HCT116 (cell line): ENCODE data around the gene FAM89B.

Experiments
- CTCF ChIP-seq, 3 experiments: fragments of 200-600 bp in 1 of 3; sonication (generic) in 1 of 3; IDR thresholded peaks in 2 of 3; conservative IDR thresholded peaks in 1 of 3; 2 replicates each; pipeline ENCODE4 v1.5.1; 2012 to 2017; ENCODE audit warnings: low read depth in 2 of 3, low read length in 2 of 3, antibody characterized with exemption in 1 of 3, borderline replicate concordance in 1 of 3, control low read depth in 1 of 3, mild to moderate bottlenecking in 1 of 3, mixed read lengths in 1 of 3, mixed run types in 1 of 3, moderate library complexity in 1 of 3; ENCODE audit not compliant: insufficient read depth in 1 of 3
- ELF1 ChIP-seq: IDR thresholded peaks from 2 replicates; pipeline ENCODE4 v1.6.1; 2012; ENCODE audit warnings: low read depth, borderline replicate concordance
- EZH2 ChIP-seq: fragments of 200-600 bp; sonication (generic); IDR thresholded peaks from 2 replicates; pipeline ENCODE4 v1.6.1; 2017; ENCODE audit warnings: antibody characterized with exemption, mixed run types
- EZH2phosphoT487 ChIP-seq: fragments of 200-600 bp; IDR thresholded peaks from 2 replicates; pipeline ENCODE4 v1.6.1; 2018; ENCODE audit warnings: antibody characterized with exemption, borderline replicate concordance
- FOSL1 ChIP-seq: IDR thresholded peaks from 2 replicates; pipeline ENCODE4 v1.6.1; 2012; ENCODE audit warnings: low read depth
- JUND ChIP-seq: IDR thresholded peaks from 2 replicates; pipeline ENCODE4 v1.6.1; 2012
- POLR2A ChIP-seq: IDR thresholded peaks from 2 replicates; pipeline ENCODE4 v1.7.0; 2011; ENCODE audit warnings: borderline replicate concordance; ENCODE audit not compliant: insufficient read depth, insufficient read length; ENCODE audit errors: extremely low read depth
- POLR2AphosphoS5 ChIP-seq: IDR thresholded peaks from 2 replicates; pipeline ENCODE4 v1.6.1; 2011; ENCODE audit warnings: mild to moderate bottlenecking, low read depth, low read length, moderate library complexity
- RAD21 ChIP-seq: IDR thresholded peaks from 2 replicates; pipeline ENCODE4 v1.6.1; 2012; ENCODE audit warnings: low read depth, mild to moderate bottlenecking
- TF ChIP-seq, protein P1 (sequence below): IDR thresholded peaks from 2 replicates; pipeline ENCODE4 v1.6.1; 2012; ENCODE audit warnings: low read depth

- TF ChIP-seq CTCF (IDR thresholded peaks at IDR 0.05 in 2 of 3, conservative IDR thresholded peaks at IDR 0.05 in 1 of 3; ENCODE audit: borderline replicate concordance in 1 of 3, insufficient read depth in 1 of 3, low read depth in 2 of 3, low read length in 2 of 3) (no peak), POLR2A (no peak), EZH2 (no peak), POLR2AphosphoS5 (no peak), EZH2phosphoT487 (no peak), FOSL1 (no peak), JUND (no peak), ELF1 (no peak), RAD21 (no peak)
- TF ChIP-seq, protein P1, sequence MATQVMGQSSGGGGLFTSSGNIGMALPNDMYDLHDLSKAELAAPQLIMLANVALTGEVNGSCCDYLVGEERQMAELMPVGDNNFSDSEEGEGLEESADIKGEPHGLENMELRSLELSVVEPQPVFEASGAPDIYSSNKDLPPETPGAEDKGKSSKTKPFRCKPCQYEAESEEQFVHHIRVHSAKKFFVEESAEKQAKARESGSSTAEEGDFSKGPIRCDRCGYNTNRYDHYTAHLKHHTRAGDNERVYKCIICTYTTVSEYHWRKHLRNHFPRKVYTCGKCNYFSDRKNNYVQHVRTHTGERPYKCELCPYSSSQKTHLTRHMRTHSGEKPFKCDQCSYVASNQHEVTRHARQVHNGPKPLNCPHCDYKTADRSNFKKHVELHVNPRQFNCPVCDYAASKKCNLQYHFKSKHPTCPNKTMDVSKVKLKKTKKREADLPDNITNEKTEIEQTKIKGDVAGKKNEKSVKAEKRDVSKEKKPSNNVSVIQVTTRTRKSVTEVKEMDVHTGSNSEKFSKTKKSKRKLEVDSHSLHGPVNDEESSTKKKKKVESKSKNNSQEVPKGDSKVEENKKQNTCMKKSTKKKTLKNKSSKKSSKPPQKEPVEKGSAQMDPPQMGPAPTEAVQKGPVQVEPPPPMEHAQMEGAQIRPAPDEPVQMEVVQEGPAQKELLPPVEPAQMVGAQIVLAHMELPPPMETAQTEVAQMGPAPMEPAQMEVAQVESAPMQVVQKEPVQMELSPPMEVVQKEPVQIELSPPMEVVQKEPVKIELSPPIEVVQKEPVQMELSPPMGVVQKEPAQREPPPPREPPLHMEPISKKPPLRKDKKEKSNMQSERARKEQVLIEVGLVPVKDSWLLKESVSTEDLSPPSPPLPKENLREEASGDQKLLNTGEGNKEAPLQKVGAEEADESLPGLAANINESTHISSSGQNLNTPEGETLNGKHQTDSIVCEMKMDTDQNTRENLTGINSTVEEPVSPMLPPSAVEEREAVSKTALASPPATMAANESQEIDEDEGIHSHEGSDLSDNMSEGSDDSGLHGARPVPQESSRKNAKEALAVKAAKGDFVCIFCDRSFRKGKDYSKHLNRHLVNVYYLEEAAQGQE, result no peak
Observed at GRCh38 chr11:65609229-65609628, 36.9 kb downstream of the FAM89B start.
